ENCODE measurements around the gene LGMN.

The LGMN gene

DNA sequence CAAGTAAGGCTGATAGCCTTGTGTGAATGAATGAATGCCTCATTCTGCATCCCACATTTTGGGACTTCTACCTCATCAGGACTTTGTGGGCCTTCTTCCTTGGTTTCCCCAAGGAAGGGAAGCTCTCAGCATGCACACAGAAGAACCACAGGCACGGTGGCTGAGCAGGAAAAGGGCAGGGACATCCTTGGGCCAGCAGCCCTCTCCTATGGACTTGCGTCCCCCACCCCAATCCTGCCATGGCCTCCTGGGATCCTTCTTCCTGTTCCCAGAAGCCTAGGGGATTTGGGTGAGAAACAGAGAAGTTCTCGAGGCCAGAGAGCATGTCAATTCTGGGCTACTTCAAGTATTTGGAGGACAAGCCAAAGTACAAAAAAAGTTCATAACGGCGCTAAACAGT lies 69.7 kb downstream of the LGMN start:
- no peak overlapping the region for H3K27ac ChIP-seq (ENCODE audit: low read depth, low read length)
- H3K4me2 ChIP-seq (ENCODE audit: low read depth, low read length, poor library complexity, severe bottlenecking) = no peak overlapping the region
- no peaks in the 10 kb centered on the region for H3F3A ChIP-seq (ENCODE audit: insufficient read depth)
- H4K20me1 ChIP-seq (ENCODE audit: low read depth, low read length) = no peaks in the 10 kb centered on the region
- H3K27me3 ChIP-seq (ENCODE audit: low read length) = no peaks in the 10 kb centered on the region
- no peak overlapping the region for H3K4me3 ChIP-seq (ENCODE audit: insufficient read depth, low read length, poor library complexity, severe bottlenecking)
- no peak for TF ChIP-seq EZH2phosphoT487 (conservative IDR thresholded peaks at IDR 0.05; ENCODE audit: low read length)
- TF ChIP-seq, protein P1, sequence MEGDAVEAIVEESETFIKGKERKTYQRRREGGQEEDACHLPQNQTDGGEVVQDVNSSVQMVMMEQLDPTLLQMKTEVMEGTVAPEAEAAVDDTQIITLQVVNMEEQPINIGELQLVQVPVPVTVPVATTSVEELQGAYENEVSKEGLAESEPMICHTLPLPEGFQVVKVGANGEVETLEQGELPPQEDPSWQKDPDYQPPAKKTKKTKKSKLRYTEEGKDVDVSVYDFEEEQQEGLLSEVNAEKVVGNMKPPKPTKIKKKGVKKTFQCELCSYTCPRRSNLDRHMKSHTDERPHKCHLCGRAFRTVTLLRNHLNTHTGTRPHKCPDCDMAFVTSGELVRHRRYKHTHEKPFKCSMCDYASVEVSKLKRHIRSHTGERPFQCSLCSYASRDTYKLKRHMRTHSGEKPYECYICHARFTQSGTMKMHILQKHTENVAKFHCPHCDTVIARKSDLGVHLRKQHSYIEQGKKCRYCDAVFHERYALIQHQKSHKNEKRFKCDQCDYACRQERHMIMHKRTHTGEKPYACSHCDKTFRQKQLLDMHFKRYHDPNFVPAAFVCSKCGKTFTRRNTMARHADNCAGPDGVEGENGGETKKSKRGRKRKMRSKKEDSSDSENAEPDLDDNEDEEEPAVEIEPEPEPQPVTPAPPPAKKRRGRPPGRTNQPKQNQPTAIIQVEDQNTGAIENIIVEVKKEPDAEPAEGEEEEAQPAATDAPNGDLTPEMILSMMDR (IDR thresholded peaks at IDR 0.05; ENCODE audit: insufficient read depth, low read length, poor library complexity, severe bottlenecking) = no peak
- no peak overlapping the region for H2AFZ ChIP-seq (ENCODE audit: low read depth, low read length, severe bottlenecking)
- no peaks in the 10 kb centered on the region for H3K79me2 ChIP-seq (ENCODE audit: insufficient read depth, low read length)
- no peaks in the 10 kb centered on the region for H3K9me3 ChIP-seq (ENCODE audit: insufficient read depth, low read length)
- no peaks in the 10 kb centered on the region for H3K9me2 ChIP-seq (replicated peaks; ENCODE audit: insufficient read depth, low read length)
- no peak overlapping the region for H3K9ac ChIP-seq (ENCODE audit: low read length)
- no peaks in the 10 kb centered on the region for H3K36me3 ChIP-seq (ENCODE audit: low read length)

DNA sequence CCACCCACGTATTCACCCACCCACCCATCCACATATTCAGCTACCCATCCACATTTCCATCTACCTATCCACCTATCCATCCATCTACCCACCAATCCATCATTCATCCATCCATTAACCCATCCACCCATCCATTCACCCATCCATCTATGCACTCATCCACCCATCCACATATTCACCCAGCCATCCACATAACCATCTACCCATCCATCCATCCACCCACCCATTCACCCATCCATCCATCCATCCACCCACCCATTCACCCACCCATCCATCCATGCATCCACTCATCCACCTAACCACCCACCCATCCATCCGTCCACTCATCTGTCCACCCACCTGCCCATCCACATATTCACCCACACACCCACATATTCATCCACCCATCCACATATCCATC lies 70.5 kb downstream of the LGMN start:
- Histone ChIP-seq H3K79me2 (ENCODE audit: insufficient read depth, low read length) (no peaks in the 10 kb centered on the region), H3K27ac (ENCODE audit: low read depth, low read length) (no peak overlapping the region), H3K9me3 (ENCODE audit: insufficient read depth, low read length) (no peaks in the 10 kb centered on the region), H4K20me1 (ENCODE audit: low read depth, low read length) (no peaks in the 10 kb centered on the region), H2AFZ (ENCODE audit: low read depth, low read length, severe bottlenecking) (no peak overlapping the region), H3K36me3 (ENCODE audit: low read length) (no peaks in the 10 kb centered on the region), H3K9ac (ENCODE audit: low read length) (no peak overlapping the region), H3K4me2 (ENCODE audit: low read depth, low read length, poor library complexity, severe bottlenecking) (no peak overlapping the region), H3K27me3 (ENCODE audit: low read length) (no peaks in the 10 kb centered on the region), H3K4me3 (ENCODE audit: insufficient read depth, low read length, poor library complexity, severe bottlenecking) (no peak overlapping the region), H3K9me2 (replicated peaks; ENCODE audit: insufficient read depth, low read length) (no peaks in the 10 kb centered on the region), H3F3A (ENCODE audit: insufficient read depth) (no peaks in the 10 kb centered on the region)
- no peak for TF ChIP-seq EZH2phosphoT487 (conservative IDR thresholded peaks at IDR 0.05; ENCODE audit: low read length)
- TF ChIP-seq, protein P1 (IDR thresholded peaks at IDR 0.05; ENCODE audit: insufficient read depth, low read length, poor library complexity, severe bottlenecking) = no peak

DNA sequence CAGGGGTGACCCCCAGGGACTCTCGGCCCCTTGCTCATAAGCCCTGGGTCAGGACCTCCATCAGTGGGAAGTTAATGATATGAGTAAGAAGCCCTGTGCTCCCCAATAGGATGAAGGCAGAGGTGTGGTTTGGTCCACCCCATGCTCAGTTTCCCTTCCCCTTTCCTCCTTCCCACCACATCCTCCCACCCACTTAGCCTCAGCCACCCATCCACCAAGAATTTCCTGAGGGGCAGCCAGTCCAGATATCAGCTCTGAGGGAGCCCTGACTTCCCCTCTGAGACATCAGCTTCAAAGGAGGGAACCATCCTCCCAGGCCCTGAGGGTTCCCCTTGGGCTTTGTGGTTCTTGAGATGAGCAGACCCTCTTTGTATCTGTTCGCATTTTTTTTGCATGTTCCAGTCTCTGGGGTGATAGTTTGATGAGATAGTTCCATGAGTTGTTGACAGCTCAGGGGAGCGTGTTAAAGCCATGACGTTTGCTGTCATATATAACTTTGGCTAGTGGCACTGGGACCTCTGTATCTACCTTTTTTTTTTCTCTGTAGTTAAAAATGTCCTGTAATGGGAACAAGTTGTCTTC lies 71.2 kb downstream of the LGMN start:
- no peaks in the 10 kb centered on the region for H3K9me3 ChIP-seq (ENCODE audit: insufficient read depth, low read length)
- no peak overlapping the region for H3K4me2 ChIP-seq (ENCODE audit: low read depth, low read length, poor library complexity, severe bottlenecking)
- no peak overlapping the region for H3K9ac ChIP-seq (ENCODE audit: low read length)
- H3K27me3 ChIP-seq (ENCODE audit: low read length) = no peaks in the 10 kb centered on the region
- no peak overlapping the region for H2AFZ ChIP-seq (ENCODE audit: low read depth, low read length, severe bottlenecking)
- H3K4me3 ChIP-seq (ENCODE audit: insufficient read depth, low read length, poor library complexity, severe bottlenecking) = no peak overlapping the region
- no peaks in the 10 kb centered on the region for H3K79me2 ChIP-seq (ENCODE audit: insufficient read depth, low read length)
- no peaks in the 10 kb centered on the region for H3K36me3 ChIP-seq (ENCODE audit: low read length)
- no peak for TF ChIP-seq EZH2phosphoT487 (conservative IDR thresholded peaks at IDR 0.05; ENCODE audit: low read length)
- TF ChIP-seq, protein P1 (IDR thresholded peaks at IDR 0.05; ENCODE audit: insufficient read depth, low read length, poor library complexity, severe bottlenecking) = no peak
- H4K20me1 ChIP-seq (ENCODE audit: low read depth, low read length) = no peaks in the 10 kb centered on the region
- H3F3A ChIP-seq (ENCODE audit: insufficient read depth) = no peaks in the 10 kb centered on the region
- no peak overlapping the region for H3K27ac ChIP-seq (ENCODE audit: low read depth, low read length)
- no peaks in the 10 kb centered on the region for H3K9me2 ChIP-seq (replicated peaks; ENCODE audit: insufficient read depth, low read length)
